Measurements from ENCODE around the gene NPTN. TPM values are rescaled to one million over a fixed set of nuclear protein-coding genes. Genes with fewer than 3 reads are reported as not detected.
A peak's percentile ranks its signal among the peaks of the same experiment; 100 is the strongest.

NPTN gene
- total RNA-seq, 1 experiment from 2014 or later = 90.9 TPM

- Histone ChIP-seq H3K9me3 (ENCODE audit: control insufficient read depth in 1 of 2, insufficient read depth in 1 of 2, low read depth in 1 of 2, low read length in 2 of 2) (no peaks in the 10 kb centered on the region), H4K20me1 (ENCODE audit: insufficient read depth) (peaks cover 14% of the 10 kb centered on the region; the same call in 1 of the 2 replicates), H3K9ac (ENCODE audit: low read length) (no peak overlapping the region), H3K4me2 (ENCODE audit: low read length) (peak overlapping the region; percentile 89; the same call in 1 of the 2 replicates), H3K27me3 (ENCODE audit: insufficient read depth, low read length) (no peaks in the 10 kb centered on the region), H3K4me3 (replicated peaks in 1 of 2; ENCODE audit: low read depth in 1 of 2, low read length in 2 of 2) (no peak overlapping the region), H3K4me1 (ENCODE audit: control insufficient read depth in 1 of 2, insufficient read depth in 2 of 2, low read length in 2 of 2) (peaks cover 21 to 39% of the 10 kb centered on the region in 2 experiments), H3K79me2 (ENCODE audit: insufficient read depth, low read length) (peaks cover 69% of the 10 kb centered on the region), H3K9me2 (ENCODE audit: insufficient read depth) (no peaks in the 10 kb centered on the region), H3K27ac (ENCODE audit: low read depth, low read length) (no peak overlapping the region), H3K36me3 (ENCODE audit: control insufficient read depth in 1 of 2, insufficient read depth in 2 of 2, low read length in 2 of 2) (no peaks in the 10 kb centered on the region), H2AFZ (ENCODE audit: low read depth, low read length, poor library complexity, severe bottlenecking) (no peak overlapping the region)
- DNase-seq (ENCODE audit: low read depth, low spot score) (no peak), ATAC-seq (no peak)
- intact Hi-C loops (cut with micrococcal nuclease) = no loop called here
- BruUV-seq (replicated peaks) = TSS peak; percentile 33
- RAD21 ChIA-PET (ENCODE audit: low non-redundant PET in 1 of 2, low total read pairs in 2 of 2, uncharacterized antibody in 2 of 2, unreplicated experiment in 2 of 2) = no interaction called here
- CTCF ChIA-PET = interaction anchor here (1.1 kb wide), 1 partner anchor 68 kb away, joined by 3 read pairs; no protein-coding TSS in a partner anchor
- POLR2A ChIA-PET = no interaction called here
- no peak for TF ChIP-seq JUND (IDR thresholded peaks at IDR 0.05)
These were observed 2.2 kb downstream of the NPTN start for GRCh38 chr15:73630921-73631362.

- DNase-seq (ENCODE audit: low read depth, low spot score) (no peak), ATAC-seq (no peak)
- CTCF ChIA-PET = interaction anchor here (1.1 kb wide), 1 partner anchor 69 kb away, joined by 3 read pairs; no protein-coding TSS in a partner anchor
- Histone ChIP-seq H3K27me3 (ENCODE audit: insufficient read depth, low read length) (no peaks in the 10 kb centered on the region), H3K4me1 (ENCODE audit: control insufficient read depth in 1 of 2, insufficient read depth in 2 of 2, low read length in 2 of 2) (peaks cover 17 to 31% of the 10 kb centered on the region in 2 experiments), H3K4me3 (replicated peaks in 1 of 2; ENCODE audit: low read depth in 1 of 2, low read length in 2 of 2) (no peak overlapping the region), H3K9me3 (ENCODE audit: control insufficient read depth in 1 of 2, insufficient read depth in 1 of 2, low read depth in 1 of 2, low read length in 2 of 2) (no peaks in the 10 kb centered on the region), H3K4me2 (ENCODE audit: low read length) (no peak overlapping the region), H3K79me2 (ENCODE audit: insufficient read depth, low read length) (peaks cover 79% of the 10 kb centered on the region), H3K9ac (ENCODE audit: low read length) (no peak overlapping the region), H2AFZ (ENCODE audit: low read depth, low read length, poor library complexity, severe bottlenecking) (no peak overlapping the region), H4K20me1 (ENCODE audit: insufficient read depth) (peaks cover 16% of the 10 kb centered on the region; the same call in 1 of the 2 replicates), H3K9me2 (ENCODE audit: insufficient read depth) (no peaks in the 10 kb centered on the region), H3K36me3 (ENCODE audit: control insufficient read depth in 1 of 2, insufficient read depth in 2 of 2, low read length in 2 of 2) (no peaks in the 10 kb centered on the region), H3K27ac (ENCODE audit: low read depth, low read length) (no peak overlapping the region)
- no peak for TF ChIP-seq JUND (IDR thresholded peaks at IDR 0.05)
- TF ChIP-seq EZH2 (IDR thresholded peaks at IDR 0.05) = no peak
- TF ChIP-seq MAX (IDR thresholded peaks at IDR 0.05) = no peak
- TF ChIP-seq POLR2A (IDR thresholded peaks at IDR 0.05; ENCODE audit: borderline replicate concordance, extremely low read depth, insufficient read depth, insufficient read length) = no peak
- RAD21 ChIA-PET (ENCODE audit: low non-redundant PET in 1 of 2, low total read pairs in 2 of 2, uncharacterized antibody in 2 of 2, unreplicated experiment in 2 of 2) = no interaction called here
- intact Hi-C loops (cut with micrococcal nuclease) = no loop called here
- POLR2A ChIA-PET = no interaction called here
- BruUV-seq (replicated peaks) = no TSS peak
These were observed 3.3 kb downstream of the NPTN start for GRCh38 chr15:73629798-73630429.

All from HCT116 (cell line).